Measurements from ENCODE around the gene GRIN2A.

DNA sequence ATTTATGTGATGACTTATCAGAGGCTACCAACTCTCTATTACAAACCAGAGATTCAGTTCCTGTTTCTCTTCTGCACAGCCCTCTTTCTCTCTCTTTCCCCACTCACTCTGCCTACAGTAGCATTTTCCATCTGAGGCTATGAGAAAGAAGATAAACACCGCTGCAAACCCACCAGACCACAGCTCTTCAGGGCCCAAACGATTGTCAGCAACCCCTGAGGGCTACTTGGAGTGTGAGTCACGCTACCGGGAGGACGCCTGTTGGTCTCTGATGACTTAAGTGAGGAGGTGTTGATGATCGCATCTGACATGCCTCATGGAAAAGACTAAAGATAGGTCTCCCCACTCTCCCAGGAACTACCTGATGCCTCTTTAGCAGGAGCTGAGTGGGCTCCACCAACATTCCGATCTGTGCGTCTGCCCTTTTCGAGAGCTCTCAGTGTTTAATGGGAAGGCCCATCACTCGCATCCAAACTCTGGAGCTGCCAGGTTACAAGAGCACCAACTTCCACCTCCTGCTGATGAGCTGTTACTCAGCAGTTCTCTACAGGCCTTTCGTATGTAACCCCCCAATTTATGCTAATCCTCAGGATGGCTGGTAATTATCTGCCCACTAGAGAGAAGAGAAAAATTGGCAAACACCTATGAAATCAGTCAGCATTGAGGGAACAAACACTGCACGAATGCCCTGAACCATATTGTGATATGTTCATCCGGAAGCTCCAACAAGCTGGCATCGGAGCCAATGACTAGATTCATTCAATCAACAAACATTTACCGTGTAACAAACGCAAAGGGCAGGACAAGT, 9.2 kb downstream of the GRIN2A start:
- TF ChIP-seq POLR2A (IDR thresholded peaks at IDR 0.05; ENCODE audit: low read length) (no peak), GATA1 (IDR thresholded peaks at IDR 0.05; ENCODE audit: low read depth, low read length) (no peak)

Measured in erythroblast (primary cell).